Stimulated activated CD8-positive, alpha-beta memory T cell treated with anti-CD3 and anti-CD28 coated beads, Interleukin-12 subunit alpha, Interleukin-12 subunit beta, amount 100 ng/mL, for 1 hour (primary cell): Measurements from ENCODE around the gene DROSHA.
"Not testable (repeated sequence)": the region's sequence is repeated elsewhere in the genome, so short reads cannot be mapped to it uniquely, and the experiment has no call there.

Experiments
- DNase-seq: peaks from one replicate; pipeline ENCODE4 v3.0.0-alpha.2; 2020; ENCODE audit warnings: low read depth

The DROSHA gene

GRCh38 chr5:31415009-31415923 is 116.6 kb downstream of the DROSHA start:
- DNase-seq, result no peak

DNA sequence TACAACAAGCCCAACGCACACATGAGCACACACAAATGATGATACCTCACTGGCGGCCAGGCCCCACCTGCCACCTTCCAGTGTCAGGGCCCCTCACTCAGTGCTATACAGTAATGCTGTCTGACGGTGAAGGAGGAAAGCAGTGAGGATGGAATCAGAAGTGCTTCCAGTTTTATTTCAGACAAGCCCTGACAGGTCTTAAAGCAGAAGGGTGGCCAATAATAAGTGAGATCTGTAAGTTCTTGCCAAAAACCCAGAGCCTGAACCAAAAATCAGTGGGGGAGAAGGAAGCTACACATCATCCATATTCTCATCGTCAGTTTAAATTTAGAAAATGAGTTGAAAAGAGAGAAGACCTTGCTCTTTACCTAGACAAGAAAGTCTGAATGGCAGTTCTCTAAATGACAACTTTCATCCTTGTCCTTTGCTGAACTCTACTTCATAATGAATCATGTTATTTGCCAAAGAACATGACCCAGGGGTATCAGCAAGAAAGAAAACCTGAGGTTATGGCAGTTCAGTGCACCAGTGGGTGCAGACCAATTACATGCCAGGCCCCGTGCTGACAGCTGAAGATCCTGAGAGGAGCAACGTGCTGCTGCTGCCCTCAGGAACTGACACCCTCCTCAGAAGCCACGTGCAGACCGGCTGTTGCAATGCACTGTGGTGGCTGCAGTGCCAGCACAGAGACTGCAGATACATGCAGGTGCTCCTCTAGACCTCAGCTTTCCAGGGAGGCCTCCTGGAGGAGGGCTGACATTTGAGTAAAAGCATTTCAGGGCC is 118.7 kb downstream of the DROSHA start:
- DNase-seq, result no peak

DNA sequence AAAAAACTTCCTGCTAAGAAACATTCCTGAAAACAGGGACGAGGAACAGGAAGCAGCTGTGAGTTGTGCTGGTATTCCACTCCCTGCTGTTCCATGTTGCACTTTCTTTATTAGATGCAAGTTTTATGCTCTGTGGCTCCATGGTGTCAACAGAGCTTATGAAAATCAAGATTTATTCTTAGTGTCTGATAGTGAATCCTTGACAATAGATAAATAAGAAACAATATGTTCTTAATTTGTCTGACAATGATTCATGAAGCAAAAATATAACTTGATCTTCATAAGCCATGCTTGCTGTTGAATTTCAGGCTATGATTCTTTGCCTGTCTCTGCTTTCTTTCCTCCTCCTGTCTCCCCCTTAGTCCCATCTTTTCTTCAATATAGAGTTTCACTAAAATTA is 119.6 kb downstream of the DROSHA start:
- no peak for DNase-seq

DNA sequence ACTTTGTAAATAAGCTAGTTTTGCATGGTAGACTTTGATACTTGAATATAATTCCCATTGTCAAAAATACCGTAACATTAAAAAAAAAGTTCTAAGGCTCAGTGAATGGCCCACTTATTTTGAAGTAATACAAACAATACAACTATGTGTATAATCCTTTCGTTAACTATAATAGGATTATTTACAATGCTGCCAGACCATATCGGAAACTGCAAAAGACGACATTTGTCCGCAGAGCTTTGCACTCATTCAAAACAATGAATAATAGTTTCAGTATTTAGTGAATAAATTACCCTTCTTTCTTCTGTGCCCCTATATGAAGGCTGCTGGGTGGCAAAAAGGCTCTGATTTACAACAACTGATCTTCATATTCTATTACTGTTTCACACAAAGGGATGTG is 121.8 kb downstream of the DROSHA start:
- no peak for DNase-seq

DNA sequence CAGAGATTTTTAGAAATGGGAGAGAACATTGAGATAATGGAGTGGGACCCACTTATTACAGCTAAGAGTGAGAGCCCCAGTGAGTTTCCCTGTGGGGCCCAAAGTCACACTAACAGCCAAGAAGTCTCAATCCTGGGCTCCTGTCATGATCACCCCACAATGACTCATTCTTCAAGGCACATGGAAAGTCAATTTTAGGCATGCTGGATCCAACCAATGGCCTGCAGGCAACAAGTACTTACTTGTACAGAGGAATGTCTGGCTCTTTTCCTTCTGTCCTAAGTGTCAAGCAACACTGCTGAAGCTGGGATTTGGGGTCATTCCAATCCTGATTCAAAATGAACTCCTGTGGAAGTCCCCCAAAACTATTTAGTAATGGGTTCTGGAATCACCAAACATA is 123.1 kb downstream of the DROSHA start:
- DNase-seq, result no peak

- DNase-seq, result no peak
Observed at GRCh38 chr5:31407921-31408693, 123.8 kb downstream of the DROSHA start.

GRCh38 chr5:31404325-31404724 is 127.6 kb downstream of the DROSHA start:
- DNase-seq, result no peak

DNA sequence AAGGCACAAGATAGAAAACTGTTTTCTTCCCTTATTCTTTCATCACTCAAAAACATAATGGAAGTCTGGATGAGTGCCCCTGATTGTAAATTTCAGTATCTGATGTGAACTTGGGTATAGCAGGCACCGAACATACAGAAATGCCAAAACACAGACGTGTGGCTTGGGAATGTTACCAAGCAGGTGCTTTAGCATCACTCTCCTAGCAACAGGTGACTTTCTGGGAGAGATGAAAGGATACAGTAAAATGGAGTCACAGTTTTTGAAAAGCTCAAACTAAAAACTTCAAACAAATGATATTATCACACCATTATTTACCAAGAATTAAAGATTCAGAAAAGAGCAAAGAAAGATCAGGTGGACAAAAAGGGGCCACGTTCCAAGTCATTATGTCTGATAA is 130.2 kb downstream of the DROSHA start:
- DNase-seq, result no peak

GRCh38 chr5:31397926-31398557 is 133.9 kb downstream of the DROSHA start:
- DNase-seq, result no peak

DNA sequence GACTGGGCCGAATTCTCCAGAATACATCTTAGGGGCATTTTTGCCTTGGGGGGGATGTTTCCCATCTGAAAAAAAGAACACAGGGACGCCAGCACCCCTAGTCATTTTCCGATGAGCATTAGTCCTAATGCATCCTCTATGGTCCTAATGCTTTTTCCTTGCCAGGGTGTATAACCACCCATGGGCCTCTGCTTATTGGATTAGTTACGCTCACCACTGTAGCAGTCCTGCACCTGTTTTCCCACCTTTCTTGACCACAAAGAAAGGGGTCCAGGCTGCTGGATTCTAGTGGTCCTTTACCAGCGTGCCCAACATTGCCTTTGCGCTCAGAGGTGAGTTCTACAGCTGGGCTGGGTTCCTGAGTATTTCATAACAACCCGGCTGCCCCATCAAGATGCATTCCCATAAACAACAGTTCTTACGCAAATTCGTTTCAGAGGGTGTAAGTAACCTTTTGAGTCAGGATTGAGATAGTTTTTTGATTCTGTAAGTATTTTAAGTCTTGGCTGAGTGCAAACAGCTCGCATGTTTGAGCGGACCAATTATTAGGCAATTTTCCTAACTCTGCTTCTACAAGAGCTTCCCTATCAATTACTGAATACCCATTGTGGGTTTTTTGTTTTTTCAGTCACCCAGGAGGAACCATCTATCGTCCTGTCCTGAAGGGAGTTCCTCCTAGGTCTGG is 135.1 kb downstream of the DROSHA start:
- no peak for DNase-seq

DNA sequence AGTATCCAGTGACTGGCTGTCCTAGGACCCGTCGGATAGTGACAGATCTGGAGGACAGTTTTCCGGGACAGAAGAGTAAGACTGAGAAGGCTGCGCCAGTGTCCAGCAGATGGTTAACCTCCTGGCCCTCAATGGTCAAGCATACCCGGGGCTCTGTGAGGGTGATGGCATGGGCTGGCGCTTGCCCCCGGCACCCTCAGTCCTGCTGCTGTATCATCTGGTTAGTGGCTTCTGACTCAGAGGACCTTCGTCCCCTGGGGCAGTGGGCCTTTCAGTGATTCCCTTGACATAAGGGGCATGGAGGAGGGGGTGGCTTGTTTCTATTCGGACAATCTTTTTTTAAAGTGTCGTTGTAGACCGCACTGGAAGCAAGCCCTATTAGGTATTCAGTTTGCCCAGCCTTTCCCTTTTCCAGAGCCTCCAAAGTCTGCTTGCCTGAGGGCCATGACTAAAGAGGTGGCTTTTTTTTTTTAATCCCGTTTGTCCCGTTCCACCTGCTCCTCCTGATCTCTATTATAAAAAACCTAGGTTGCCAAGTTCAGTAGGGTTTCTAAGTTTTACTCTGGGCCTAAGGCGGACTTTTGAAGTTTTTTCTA is 136.3 kb downstream of the DROSHA start:
- DNase-seq, result not testable (repeated sequence)

GRCh38 chr5:31393126-31393525 is 138.8 kb downstream of the DROSHA start:
- no peak for DNase-seq

GRCh38 chr5:31392061-31392460 is 139.8 kb downstream of the DROSHA start:
- no peak for DNase-seq

- no peak for DNase-seq
Observed at GRCh38 chr5:31390256-31390655, 141.6 kb downstream of the DROSHA start.

- DNase-seq, result no peak
Observed at GRCh38 chr5:31385774-31386537, 145.9 kb downstream of the DROSHA start.

- no peak for DNase-seq
Observed at GRCh38 chr5:31383734-31384133, 148.2 kb downstream of the DROSHA start.

DNA sequence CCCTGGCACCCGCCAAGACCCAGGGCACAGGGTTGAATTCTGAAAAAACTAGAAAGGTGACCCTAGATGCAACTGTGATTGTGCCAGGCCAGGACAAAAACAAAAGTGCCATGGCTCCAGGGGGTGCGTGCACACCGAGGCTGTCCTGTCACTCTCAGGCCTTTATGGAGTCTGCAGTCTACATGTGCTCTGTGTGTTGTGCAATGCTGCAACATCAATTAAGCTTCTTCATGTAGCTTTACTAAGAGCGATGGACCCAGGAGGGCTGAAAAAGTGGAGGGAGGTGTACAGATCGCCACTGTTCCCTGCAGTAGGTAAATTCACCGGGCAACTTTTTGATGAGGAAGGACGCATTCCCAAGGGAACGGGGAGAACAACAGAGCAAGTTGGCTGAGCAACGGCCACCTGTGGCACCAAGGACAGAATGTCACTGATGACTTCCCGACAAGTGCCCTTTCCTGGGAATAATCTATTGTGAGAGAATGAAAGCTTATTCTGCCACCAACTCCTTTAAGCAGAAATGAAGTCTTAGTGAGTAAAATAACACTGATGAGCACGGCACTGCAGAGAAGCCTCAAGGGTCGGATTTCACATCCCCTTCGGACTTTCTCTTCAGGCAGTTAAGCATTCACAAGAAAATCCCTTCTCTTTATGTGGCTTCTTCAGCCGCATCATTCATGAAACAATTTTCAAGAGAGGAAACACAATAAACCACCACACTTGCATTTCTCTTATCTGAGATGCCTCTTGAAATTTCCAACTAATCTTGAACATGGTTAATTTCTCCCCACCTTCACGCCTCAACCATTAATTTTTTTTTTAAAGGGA is 149.6 kb downstream of the DROSHA start:
- no peak for DNase-seq

DNA sequence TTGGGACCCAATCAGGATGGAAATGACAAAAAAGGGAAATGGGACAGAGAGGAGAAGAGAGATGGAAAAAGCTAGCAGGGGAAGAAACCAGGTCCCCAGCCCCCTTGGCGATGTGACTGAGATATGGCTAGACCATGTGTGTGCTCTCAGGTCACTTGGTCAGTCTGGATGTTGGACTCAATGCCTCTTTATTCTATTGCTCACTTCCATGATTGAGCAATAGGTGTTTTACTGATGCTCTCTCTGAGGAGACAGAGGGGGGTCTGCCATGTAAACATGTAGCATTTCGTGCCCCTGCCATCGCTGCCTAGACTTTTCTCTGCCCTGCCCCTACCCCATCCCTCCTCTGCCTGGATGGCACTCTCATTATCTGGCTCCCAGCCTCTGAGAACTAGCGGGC is 150.6 kb downstream of the DROSHA start:
- no peak for DNase-seq

DNA sequence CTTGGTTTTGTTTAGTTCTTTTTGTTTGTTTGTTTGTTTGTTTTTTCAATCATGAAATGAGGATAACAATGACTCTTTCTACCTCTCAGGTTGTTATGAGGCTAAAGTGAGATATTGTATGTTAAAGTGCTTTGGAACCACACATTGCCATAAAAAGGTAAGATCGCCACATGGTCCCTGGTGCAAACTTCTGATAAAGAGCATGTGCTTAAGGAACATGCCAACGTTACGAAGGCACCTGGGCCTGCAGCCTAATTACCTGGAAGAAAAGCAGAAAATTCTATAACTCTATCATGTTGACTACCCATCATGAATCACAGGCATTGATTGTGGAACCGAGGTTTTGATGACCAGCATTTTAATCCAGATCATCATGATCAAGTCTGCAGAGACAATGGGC is 151.8 kb downstream of the DROSHA start:
- no peak for DNase-seq
